SU-DHL-6 (cell line): ENCODE measurements around the gene KLHL15.

ENCODE experiments used
- EZH2phosphoT487 ChIP-seq: fragments of 200-600 bp; sonication (generic), shearing (Covaris generic); conservative IDR thresholded peaks from 2 replicates; pipeline ENCODE4 v1.6.1; 2018; ENCODE audit warnings: mild to moderate bottlenecking, antibody characterized with exemption, low read length, moderate library complexity, mixed read lengths
- TF ChIP-seq, protein P1 (sequence below): fragments of 200-600 bp; sonication (generic); IDR thresholded peaks from one replicate; pipeline ENCODE4 v1.5.1; 2017; ENCODE audit warnings: antibody characterized with exemption, mild to moderate bottlenecking, low read length, moderate library complexity; ENCODE audit not compliant: insufficient read depth, poor library complexity, severe bottlenecking

DNA sequence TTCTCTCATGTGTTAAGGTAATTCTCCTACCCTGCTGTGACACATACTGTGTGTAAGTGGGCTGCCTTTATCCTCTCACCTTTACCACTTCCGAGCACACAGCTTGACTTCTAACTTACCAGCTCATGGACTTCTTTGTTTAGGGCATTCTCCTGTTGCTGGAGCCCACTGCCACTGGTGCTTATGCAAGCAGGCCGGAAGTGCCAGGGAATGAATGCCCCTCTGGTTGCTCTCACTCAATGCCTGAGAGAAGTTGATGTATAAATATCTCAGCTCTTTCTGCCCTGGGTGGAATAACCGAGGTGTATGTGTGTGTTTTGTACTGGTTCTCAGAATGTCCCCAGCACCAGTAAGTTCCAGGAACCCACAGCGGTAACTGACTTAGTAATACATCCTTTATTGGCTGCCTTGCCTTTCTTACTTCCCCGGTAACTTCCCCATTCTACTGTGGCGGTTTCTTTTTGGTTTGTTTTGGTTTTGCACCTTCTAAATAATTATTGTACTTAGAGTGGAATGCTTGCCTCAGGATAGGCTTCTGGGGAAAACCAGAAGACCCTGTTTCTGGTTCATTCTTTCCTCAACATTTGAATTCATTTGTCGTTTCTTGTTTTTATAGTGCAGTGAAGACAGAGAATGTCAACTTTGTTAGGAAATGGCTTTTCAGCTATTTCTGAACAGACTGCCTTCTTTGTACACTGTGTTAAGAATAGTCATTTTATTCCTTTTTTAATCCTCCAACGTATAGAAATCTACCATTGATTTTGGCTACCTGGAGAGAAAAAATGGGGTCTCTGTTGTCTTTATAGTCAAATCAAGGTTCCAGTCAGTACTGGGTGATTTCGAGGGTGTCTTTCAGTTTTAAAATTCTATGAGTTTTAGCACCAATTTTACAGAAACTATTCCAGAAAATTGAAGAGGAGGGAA lies 73.7 kb downstream of the KLHL15 start:
- TF ChIP-seq EZH2phosphoT487 = no peak
- TF ChIP-seq, protein P1, sequence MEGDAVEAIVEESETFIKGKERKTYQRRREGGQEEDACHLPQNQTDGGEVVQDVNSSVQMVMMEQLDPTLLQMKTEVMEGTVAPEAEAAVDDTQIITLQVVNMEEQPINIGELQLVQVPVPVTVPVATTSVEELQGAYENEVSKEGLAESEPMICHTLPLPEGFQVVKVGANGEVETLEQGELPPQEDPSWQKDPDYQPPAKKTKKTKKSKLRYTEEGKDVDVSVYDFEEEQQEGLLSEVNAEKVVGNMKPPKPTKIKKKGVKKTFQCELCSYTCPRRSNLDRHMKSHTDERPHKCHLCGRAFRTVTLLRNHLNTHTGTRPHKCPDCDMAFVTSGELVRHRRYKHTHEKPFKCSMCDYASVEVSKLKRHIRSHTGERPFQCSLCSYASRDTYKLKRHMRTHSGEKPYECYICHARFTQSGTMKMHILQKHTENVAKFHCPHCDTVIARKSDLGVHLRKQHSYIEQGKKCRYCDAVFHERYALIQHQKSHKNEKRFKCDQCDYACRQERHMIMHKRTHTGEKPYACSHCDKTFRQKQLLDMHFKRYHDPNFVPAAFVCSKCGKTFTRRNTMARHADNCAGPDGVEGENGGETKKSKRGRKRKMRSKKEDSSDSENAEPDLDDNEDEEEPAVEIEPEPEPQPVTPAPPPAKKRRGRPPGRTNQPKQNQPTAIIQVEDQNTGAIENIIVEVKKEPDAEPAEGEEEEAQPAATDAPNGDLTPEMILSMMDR = no peak
